ENCODE measurements around the gene EED.
"Not testable (repeated sequence)": the region's sequence is repeated elsewhere in the genome, so short reads cannot be mapped to it uniquely, and the experiment has no call there.

The EED gene

DNA sequence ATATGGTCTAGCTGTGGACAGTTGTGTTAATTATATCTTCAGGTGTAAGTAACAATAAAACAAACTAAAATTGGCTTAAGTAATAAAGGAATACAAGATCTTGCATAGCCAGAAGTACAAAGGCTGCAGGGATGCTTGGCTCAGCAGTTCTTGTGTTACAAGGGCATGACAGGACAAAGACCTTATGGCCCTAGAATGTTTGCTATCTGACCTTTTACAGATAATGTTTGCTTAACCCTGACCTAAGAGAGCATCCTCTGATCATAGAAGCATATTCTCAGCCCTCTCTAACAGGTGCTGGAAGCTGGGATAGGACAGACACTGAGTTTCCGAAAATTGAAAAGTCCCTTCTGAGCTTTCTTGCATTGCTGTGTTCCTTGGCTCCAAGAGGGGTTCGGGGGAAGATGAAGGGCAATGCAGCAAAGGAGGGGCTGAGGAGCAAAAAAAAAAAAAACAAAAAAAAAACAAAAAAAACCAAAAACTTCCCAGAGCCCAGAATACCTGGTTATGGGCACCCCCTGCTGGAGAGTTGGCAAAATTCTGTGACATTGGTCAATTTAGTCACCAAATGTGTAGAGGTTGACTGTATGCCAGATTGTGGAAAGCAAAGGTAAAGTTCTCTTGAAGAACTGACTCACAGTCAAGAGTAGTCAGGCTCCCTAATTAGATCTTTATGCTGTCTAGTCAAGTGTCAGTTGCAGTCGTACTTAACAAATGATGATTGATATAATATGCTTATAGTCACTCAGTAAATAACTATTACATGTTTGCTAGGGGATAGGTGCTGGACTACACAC, 47.1 kb downstream of the EED start:
- DNase-seq (ENCODE audit: low read depth), result peak; percentile 58

DNA sequence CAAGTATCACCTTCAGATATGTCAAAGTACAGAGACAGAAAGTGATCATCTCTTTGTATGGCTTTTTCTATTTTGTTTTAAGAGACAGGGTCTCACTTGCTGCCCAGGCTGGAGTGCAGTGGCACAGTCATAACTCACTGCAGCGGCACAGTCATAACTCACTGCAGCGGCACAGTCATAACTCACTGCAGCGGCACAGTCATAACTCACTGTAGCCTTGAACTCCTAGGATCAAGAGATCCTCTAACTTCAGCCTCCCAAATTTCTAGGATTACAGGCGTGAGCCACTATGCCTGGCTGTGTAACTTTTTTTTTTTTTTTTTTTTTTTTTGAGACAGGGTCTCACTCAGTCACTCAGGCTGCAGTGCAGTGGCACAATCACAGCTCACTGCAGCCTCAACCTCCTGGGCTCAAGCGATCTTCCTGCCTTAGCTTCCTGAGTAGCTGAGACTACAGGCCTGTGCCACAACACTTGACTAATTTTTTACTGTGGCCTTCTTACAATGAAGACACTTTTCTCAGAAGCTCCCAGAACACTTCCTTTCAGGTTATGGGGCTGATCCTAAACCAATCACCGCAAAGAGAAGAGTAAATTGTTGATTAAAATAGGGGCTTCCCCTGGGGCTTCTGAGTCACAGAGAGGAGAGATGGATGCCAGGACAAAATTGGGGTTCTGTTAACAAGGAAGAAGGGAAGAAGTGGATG, 48.5 kb downstream of the EED start:
- no peak for DNase-seq (ENCODE audit: low read depth)

DNA sequence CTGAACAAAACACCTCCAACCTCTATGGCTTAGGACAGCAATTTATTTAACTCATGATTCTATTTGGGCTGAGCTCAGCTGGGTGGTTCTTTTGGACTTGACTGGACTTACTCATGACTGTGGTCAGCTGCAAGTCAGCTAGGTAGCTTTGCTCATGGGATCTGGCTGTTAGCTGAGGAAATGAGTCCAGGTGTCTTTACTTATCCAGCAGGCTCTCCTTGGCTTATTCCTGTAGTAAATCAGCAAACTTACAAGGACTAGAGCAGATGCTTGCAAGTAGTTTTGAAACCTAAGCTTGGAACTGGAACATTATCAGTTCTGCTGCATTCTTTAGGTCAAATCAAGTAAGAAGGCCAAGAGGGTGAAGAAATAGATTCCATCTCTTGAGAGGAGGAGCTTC, 49.5 kb downstream of the EED start:
- DNase-seq (ENCODE audit: low read depth), result no peak

DNA sequence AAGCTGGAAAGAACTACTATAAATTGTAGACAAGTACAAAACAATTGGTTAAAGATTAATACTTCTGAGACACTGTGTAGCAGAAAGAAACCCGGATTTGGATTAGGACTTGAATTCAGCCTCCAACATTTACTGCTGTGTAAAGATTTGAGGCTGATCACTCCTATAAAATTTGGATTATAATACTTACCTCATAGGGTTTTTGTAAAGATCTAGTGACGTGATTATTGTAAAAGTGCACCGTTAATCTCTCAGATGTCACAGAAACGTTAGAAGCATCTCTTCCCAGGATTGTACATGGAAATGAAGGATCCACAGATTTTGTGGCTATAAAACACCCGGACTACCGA, 57.2 kb downstream of the EED start:
- no peak for DNase-seq (ENCODE audit: low read depth)

DNA sequence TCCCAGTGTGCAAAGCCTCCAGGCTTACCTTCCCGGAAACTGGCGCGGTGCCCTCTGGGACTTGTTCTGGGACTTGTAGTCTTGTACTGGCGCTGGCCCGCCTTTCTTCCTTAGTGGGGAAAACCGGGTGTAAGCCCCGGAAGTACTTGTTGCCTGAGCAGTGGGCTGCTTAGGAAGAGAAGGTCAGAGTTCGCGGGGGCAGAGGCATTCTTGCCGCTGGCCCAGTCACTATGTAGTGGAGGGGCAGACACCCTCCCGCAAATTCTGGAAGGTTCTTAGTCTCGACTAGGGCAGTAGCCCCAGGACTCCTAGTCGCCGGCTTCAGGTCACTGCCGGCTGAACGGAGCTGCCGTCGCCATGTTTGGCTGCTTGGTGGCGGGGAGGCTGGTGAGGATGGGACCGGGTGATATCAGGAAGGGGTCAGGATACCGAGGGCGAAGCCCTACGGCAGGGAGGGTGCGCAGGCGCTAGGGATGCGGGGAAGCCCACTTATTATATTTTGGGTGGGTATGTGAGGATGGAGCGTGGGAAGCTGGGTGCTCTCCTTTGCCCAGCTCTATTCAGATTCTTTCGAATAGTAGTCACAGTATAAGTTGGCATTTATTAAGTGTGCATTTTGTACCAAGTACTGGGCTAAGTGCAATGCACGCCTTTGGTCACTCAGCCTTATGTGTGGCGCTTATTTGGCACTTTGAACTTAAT, 57.7 kb downstream of the EED start, which contains the start of gene HIKESHI:
Gene HIKESHI, plus strand, starts transcription at position 149 of the 702 bp plus-strand sequence. Its CDS starts 209 bp downstream, at position 358.
- DNase-seq (ENCODE audit: low read depth), result peak; percentile 87

DNA sequence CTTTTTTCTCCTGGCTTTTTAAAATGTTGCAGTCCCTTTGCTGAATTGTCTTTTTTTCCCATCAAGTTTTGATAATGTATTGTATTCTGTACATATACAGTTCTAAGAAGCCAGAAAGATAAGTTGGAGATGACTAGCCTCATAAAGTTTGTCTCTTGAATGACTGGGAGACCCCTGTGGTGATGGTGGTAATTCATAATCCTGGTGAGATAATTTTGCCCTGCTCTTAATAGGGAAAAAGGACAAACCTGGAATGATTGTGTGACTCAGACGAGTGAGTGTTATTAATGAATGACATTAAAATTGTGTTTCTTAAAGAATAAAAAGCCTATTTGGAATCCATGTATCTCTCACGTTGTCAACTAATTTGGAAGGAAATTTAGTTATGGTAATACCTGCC, 58.7 kb downstream of the EED start:
- no peak for DNase-seq (ENCODE audit: low read depth)

DNA sequence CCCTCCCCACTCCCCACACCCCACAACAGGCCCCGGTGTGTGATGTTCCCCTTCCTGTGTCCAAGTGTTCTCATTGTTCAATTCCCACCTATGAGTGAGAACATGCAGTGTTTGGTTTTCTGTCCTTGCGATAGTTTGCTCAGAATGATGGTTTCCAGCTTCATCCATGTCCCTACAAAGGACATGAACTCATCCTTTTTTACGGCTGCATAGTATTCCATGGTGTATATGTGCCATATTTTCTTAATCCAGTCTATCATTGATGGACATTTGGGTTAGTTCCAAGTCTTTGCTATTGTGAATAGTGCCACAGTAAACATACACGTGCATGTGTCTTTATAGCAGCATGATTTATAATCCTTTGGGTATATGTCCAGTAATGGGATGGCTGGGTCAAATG, 64.2 kb downstream of the EED start:
- not testable (repeated sequence) for DNase-seq (ENCODE audit: low read depth)

DNA sequence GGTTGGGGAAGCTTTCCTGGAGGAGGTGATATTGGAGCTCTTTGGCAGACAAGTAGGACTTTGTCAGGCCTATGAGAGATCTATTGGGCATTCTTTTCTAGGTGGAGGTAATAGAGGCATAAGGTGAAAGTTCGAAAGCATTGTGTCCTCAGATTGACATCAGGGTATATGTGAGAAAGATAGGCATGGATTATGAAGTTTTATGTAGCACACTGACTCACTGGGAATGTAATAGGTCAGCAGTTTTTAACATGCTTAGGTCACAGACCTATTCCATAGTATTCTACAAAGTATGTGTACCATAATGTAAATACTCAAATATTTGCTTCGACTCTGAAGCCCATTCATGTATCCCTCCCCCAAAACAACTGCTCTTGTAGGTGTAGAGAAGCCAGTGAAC, 69.2 kb downstream of the EED start:
- DNase-seq (ENCODE audit: low read depth), result no peak

DNA sequence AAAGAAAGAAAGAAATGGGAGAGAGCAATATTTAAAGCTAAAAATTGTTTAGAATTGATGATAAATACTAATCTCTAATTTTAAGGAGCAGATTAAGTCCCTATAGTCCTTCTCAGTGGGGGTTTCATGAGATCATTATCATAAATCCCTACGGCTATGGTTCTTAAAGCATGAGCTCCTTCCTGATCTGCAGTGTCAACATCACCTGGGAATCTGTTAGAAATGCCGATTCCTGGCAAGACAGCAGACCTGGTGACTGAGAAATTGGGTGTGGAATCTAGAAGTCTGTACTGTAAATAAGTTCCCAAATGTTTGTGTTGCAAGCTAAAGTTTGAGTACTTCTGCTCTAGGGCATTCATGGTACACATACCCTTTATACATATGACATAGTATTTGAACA, 70.1 kb downstream of the EED start:
- no peak for DNase-seq (ENCODE audit: low read depth)

Data from activated T-helper 9 cell treated with anti-CD3 and anti-CD28 coated beads, Interleukin-2, amount 50 U/mL, for 16 hours (primary cell).